ENCODE measurements around the gene ROCK2. TPM values are rescaled to one million over a fixed set of nuclear protein-coding genes. Genes with fewer than 3 reads are reported as not detected.

ROCK2 gene
- total and polyA plus RNA-seq, 2 of the 13 experiments (the other 11 are each of a cell fraction or from before 2014, with no cell fraction given) = 38.1 to 119 TPM

DNA sequence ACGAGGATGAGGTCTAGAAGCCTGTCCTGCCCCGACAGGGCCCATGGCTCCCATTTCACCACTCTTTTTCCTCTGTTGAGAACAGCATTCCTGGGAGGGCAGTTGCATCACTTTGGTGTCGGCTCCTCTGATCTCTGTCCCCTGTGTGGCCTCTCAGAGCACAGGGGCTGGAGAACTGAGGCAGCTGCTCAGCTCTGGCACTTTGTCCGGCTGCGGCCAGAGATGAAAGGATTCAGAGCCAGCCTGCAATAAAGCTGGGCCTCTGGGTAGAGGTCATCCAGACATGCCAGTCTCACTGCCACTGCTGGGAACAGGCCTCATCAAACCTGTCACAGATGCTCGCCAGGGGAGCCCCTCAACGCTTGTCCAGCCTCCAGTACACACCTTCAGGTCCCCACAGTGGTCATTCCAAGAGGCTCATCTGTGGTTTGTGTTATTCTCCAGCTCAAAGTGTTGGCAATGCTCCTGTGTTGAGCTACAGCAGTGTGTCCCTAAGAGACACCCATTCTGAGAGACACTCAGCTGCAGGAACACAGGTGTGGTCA lies 13.1 kb upstream of the ROCK2 start (continued):
- TF ChIP-seq, protein P1, sequence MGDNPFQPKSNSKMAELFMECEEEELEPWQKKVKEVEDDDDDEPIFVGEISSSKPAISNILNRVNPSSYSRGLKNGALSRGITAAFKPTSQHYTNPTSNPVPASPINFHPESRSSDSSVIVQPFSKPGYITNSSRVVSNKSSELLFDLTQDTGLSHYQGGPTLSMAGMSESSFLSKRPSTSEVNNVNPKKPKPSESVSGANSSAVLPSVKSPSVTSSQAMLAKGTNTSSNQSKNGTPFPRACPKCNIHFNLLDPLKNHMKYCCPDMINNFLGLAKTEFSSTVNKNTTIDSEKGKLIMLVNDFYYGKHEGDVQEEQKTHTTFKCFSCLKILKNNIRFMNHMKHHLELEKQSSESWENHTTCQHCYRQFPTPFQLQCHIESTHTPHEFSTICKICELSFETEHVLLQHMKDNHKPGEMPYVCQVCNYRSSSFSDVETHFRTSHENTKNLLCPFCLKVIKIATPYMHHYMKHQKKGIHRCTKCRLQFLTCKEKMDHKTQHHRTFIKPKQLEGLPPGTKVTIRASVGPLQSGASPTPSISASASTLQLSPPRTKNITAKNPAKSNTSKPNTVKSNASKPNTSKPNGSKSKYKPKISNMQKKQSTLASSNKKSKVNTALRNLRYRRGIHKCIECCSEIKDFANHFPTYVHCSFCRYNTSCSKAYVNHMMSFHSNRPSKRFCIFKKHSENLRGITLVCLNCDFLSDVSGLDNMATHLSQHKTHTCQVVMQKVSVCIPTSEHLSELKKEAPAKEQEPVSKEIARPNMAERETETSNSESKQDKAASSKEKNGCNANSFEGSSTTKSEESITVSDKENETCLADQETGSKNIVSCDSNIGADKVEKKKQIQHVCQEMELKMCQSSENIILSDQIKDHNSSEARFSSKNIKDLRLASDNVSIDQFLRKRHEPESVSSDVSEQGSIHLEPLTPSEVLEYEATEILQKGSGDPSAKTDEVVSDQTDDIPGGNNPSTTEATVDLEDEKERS (CRISPR knock-in tag; IDR thresholded peaks at IDR 0.05) = peak; percentile 99
- TF ChIP-seq MAFF (IDR thresholded peaks at IDR 0.05; ENCODE audit: low read depth, low read length) (peak; percentile 49), BCLAF1 (IDR thresholded peaks at IDR 0.05) (no peak), NFATC3 (CRISPR knock-in tag; IDR thresholded peaks at IDR 0.05) (peak; percentile 86; the same call in 1 of the 2 replicates), ASH2L (IDR thresholded peaks at IDR 0.05; ENCODE audit: insufficient read length, low read depth, low read length) (peak; percentile 99), MZF1 (CRISPR knock-in tag; IDR thresholded peaks at IDR 0.05; ENCODE audit: borderline replicate concordance) (peak; percentile 81; the same call in 1 of the 2 replicates), TRIM24 (CRISPR knock-in tag; IDR thresholded peaks at IDR 0.05) (peak; percentile 98), TBX2 (CRISPR knock-in tag; IDR thresholded peaks at IDR 0.05; ENCODE audit: borderline replicate concordance) (peak; percentile 100), CENPX (CRISPR knock-in tag; IDR thresholded peaks at IDR 0.05) (no peak), NFIB (CRISPR knock-in tag; IDR thresholded peaks at IDR 0.05; ENCODE audit: borderline replicate concordance) (no peak), MIER3 (CRISPR knock-in tag; IDR thresholded peaks at IDR 0.05; ENCODE audit: borderline replicate concordance) (peak; percentile 98), ZNF740 (CRISPR knock-in tag; IDR thresholded peaks at IDR 0.05) (peak; percentile 94), ZNF205 (CRISPR knock-in tag; IDR thresholded peaks at IDR 0.05) (peak; percentile 97), NR2F1 (CRISPR knock-in tag; IDR thresholded peaks at IDR 0.05) (peak; percentile 97 to 98), CCDC6 (CRISPR knock-in tag; IDR thresholded peaks at IDR 0.05) (peak; percentile 95)
- TF ChIP-seq, protein P2, sequence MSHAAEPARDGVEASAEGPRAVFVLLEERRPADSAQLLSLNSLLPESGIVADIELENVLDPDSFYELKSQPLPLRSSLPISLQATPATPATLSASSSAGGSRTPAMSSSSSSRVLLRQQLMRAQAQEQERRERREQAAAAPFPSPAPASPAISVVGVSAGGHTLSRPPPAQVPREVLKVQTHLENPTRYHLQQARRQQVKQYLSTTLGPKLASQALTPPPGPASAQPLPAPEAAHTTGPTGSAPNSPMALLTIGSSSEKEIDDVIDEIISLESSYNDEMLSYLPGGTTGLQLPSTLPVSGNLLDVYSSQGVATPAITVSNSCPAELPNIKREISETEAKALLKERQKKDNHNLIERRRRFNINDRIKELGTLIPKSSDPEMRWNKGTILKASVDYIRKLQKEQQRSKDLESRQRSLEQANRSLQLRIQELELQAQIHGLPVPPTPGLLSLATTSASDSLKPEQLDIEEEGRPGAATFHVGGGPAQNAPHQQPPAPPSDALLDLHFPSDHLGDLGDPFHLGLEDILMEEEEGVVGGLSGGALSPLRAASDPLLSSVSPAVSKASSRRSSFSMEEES (CRISPR knock-in tag; IDR thresholded peaks at IDR 0.05) = peak; percentile 97

All from HepG2 (cell line).